Left renal cortex interstitium (tissue), 4 donors: ENCODE results near the gene MARK1. TPM values are rescaled to one million over a fixed set of nuclear protein-coding genes. Genes with fewer than 3 reads are reported as not detected.
A peak's percentile ranks its signal among the peaks of the same experiment; 100 is the strongest.

Experiments used
- DNase-seq, 4 donors: peaks; one replicate each; pipeline ENCODE4 v3.0.0-alpha.2; 2013; ENCODE audit warnings: low read depth in 4 of 4, low spot score in 2 of 4, missing footprints in 1 of 4
- polyA plus RNA-seq, 4 donors: library from polyadenylated mRNA; unstranded; fragments of 120-200 nt; gene quantifications; one replicate each; pipeline ENCODE4 v1.2.1, GENCODE V29; 2013; ENCODE audit not compliant: insufficient read length in 4 of 4

Gene MARK1
- polyA plus RNA-seq, 4 donors: 9.4 to 10.3 (median 10.0) TPM

DNA sequence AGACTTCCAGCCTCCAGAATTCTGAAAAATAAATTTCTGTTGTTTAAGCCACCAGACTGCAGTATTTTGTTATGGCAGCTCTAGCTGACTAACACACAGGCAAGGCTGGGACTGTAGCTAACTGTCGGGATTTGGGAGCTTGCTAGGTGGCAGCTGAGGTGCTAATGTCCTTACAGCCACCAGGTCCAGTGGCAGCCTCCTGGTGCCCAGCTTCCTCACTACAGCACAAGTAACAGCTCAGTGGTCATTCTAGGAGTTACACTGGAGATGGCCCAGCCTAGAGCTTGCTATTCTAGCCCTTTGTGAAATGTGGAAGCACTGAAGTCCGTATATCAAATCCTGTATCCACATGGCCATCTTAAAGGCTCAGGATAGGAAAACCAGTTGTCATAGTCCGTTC is 157.9 kb downstream of the MARK1 start:
- no peak for DNase-seq

DNA sequence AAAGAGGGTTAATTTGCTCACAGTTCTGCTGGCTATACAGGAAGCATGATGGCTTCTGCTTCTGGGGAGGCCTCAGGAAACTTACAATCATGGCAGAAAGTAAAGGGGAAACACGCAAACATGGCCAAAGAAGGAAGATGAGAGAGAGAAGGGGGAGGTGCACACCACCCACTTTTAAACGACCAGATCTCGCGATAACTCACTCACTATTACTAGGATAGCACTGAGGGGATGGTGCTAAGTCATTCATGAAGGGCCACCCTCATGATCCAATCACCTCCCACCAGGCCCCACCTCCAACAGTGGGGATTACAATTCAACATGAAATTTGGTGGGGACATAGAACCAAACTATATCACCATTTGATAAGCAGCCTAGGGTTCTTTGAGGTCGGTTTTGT is 159.9 kb downstream of the MARK1 start:
- DNase-seq: no peak

DNA sequence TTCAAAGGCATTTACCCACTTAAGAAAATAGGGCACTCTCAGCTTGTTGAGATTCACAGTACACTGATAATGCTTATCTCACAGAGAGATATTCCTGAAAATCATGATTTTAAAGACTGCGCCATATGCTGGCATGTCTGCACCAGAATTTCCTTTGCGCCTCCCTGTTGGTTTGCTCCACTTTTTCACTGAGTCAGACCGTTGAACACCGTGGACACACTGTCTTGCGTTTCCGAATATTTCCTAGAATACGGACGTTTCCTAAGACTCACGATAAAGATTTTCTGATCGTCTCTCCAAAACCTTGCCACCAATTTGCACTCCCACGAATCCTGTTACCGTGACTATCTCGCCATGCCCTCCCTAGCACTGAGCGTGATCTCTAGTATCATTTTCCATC is 161.7 kb downstream of the MARK1 start:
- DNase-seq: no peak

DNA sequence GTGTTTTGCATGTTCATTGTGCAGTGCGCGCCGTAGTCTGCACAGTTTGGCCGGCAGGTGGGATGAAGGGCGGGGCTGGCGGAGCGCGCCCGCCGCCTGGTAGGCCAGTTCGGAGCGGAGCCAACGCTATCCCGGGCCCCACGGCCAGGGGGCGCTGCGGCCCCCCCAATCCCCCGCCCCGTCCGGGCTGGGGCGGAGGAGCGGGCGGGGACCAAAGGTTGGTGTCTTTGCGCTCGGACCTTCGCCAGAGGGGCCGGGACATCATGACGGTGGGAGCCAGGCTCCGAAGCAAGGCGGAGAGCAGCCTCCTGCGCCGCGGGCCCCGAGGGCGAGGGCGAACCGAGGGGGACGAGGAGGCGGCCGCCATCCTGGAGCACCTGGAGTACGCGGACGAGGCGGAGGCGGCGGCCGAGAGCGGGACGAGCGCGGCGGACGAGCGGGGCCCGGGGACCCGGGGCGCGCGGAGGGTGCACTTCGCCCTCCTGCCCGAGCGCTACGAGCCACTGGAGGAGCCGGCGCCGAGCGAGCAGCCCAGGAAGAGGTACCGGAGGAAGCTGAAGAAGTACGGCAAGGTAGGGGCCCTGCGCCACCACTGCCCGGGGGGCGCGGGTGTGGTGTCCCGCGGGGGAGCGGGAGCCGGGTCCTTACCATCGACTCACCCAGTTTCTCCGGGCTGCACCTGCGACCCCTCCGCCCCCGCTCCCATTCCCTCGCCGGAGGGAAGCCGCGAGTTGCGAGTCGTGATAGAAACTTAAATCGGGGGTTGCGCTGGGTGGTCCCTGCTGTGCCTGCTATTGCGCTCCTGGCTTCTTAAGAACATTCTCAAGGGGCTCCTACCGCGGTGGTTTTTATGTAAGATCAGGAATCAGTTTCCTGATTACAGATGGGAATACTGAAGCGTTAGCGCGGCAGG is 162.5 kb downstream of the MARK1 start, which contains the start of gene C1orf115:
Gene C1orf115, plus strand, starts transcription at position 224 of the 913 bp plus-strand sequence. Its CDS starts 40 bp downstream, at position 264.
- DNase-seq: peak; percentile 55 to 71 (median 66)

DNA sequence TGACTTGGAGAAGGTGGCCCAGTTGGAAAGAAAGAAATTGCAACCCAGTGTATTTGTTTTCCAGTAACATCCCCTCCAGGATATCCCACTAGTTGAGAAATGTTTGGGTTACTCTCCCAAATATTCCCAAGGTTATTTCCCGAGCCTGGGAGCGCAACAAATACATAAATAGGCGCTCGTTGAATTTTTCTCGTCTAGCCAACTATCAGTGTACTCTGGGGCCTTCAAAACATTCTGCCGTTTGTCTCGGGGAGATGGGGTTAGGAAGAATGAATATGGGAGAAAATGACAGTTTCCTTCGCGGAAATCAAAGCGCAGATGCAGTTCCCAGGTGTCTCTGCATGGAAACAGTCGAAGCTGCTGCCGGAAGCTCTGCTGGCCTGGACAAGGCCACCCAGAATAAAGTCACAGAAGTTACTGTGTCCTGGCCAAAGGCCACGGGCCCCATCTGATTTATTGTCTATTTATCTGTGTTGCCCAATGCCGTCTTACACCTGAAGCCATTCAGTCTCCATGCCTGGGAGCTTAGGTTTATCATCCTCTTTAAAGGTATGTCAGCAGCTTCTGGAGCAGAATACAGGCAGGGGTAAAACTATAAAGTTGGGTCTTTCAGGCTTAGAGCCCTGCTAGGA is 163.2 kb downstream of the MARK1 start:
- no peak for DNase-seq

DNA sequence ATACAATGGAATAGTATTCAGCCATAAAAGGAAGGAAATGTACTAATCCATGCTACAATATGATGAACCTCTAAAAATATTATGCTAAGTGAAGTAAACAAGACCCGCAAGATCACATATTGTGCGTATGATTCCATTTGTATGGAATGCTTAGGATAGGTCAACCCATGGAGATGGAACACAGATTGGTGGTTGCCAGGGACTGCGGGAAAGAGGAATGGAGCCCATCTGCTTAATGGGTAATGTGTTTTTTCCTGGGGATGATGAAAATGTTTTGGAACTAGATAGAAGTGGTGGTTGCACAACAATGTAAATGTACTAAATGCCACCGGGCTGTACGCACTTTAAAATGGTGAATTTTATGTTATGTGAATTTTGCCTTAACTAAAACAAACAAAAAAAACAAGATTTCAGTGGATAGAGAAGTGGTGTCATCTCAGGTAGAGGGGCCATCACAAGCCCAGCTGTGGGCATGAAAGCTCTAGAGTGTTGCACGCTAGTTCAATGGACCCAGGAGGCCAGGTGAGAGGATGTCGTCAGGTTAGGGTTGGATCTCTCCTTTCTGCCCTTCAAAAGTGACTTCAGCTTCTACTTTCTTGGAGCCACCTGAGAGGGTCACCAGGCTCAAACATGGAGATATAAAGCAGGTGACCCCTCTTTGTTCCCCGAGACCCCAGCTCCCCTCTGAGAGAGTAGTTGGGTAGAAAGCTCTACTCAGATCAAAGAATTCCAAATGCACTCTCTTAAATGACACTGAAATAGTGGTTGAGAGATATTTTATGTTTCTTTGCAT is 164.7 kb downstream of the MARK1 start:
- DNase-seq: no peak

DNA sequence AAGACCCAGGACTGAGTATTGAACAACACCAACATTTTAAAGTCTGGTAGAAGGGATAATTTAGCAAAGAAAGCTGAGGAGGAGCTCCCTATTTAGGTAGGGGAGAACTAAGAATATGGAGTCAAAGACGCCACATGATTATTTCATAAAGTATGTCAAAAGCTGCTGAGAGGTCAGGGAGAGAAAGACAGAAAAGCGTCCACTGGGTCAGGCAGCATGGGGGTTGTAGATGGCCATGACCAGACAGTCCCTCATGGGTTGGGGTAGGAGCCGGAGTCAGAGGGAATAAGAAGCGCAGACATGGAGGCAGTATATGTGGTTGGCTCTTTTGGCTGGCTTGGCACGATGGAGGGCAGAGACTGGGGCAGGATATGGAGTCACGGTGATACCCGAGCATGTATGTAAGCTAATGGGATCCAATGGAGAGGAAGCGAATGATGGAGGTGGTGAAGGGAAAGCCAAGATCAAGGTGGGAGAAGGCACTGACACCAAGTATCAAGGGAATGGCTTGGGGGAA is 167.0 kb downstream of the MARK1 start:
- no peak for DNase-seq

DNA sequence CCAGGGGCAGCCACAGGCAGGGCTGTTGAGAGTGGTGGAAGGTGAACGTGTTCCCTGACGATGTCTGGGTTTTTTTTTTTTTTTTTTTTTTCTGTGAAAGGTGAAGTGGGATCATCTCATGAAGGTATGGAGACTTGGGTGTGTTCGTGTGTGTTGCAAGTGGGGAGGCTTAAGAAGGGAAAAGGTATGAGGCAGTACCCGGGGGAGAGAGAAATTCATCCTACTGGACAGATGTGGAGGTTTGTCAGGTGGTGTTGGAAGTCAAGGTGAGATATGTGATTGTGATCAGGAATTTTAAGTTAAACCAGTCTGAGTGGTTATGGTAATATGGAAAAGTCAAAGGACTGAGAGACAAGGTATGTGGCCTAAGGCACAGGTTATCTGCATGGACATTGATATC is 167.5 kb downstream of the MARK1 start:
- DNase-seq: no peak

DNA sequence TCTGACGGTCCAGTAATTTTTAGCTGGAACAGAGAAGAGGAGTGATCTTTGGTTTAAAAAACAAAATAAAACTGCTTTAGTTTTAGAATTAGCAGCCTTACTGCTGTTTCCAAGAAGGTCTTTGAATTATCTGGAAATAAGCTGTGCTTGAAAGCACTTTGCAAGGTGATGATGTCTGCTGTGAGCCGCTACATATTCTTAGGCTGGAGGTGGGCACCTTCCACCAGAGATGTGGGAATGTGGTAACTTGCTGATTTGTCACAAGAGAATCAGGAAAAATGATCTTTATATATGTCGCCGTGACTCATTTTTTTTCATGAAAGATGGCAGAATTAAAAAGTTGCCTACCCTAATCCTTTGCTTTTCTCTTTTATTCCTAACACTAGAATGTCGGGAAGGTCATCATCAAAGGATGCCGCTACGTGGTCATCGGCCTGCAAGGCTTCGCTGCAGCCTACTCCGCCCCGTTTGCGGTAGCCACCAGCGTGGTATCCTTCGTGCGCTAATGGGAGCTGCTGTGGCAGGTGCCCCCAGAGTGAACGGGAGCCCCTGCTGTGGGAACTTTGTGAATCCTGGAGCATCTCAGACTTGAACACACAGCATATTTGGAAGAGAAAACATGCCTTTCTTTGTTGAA is 168.4 kb downstream of the MARK1 start:
- no peak for DNase-seq

DNA sequence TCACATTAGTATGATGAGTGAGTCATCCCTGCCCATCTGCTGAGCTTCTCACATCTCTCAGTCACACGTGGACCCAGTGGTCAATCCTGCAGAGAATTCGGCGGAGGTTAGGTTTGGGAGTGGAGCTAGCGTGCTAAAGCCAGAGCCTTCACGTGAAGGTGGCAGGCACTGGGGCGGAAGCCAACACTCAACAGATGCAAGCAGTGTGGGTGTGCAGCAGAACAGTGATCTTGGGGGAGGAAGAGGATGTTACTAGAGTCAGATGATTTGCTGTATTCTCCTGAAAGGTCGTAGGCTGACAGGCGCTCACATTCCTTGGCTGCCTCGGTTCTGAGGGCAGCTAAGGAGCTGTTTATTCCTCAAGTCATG is 168.9 kb downstream of the MARK1 start:
- no peak for DNase-seq

DNA sequence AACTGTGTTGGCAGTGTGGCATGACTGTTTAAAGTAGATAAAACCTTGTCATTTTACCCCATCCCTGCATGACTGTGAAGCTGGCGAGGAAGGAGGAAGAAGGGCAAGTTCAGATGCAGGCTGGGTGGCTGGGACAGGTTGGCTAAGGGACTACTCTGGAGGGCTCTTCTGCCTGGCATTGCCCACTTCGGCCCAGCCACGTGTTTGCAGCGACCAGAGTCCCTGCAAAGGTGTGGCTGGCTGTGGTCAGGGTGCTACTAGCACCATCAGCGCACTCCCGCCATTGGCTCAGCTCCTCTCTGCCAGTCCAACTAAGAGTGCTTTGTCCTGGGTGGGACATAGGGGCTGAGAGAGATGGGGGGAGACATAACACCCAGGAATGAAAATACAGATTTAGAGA is 169.4 kb downstream of the MARK1 start:
- no peak for DNase-seq

DNA sequence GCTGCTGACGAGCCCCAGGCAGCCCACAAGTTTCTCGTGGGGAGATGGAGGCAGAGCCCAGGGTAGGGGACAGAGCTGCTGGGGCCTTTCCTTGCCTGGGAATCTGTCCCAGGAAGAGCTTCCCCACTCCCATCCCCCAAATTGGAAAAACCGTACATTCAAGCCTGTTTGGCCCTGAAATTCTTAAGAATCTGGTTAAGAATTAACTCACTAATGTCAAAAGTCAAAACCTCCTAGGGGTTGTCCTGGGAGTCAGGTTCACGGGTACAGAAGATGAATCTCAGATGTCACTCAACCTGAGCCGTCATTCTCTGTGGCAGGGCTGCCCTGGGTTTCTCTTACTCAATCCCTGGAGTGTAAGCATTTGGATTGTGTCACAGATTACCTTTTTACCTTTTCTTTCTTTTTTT is 170.7 kb downstream of the MARK1 start:
- no peak for DNase-seq

DNA sequence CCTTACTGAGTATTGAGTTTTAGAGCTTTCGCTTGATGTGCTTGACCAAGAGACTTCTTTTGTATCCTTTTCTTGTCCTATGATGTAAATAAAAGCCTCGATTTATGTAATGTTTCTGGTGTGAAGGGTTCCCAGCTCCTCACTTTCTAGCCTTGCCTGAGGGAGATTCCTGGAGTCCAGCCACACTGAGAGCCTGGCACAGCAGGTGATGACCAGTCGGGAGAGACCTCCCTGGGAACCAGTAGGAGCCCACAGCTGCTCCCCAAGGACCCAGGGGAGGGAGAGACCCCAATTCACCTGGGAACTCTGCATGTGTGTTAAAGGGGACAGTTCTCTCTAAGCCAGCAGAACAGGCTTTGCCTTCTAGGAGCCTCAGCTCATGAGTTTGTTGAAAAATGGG is 171.1 kb downstream of the MARK1 start:
- DNase-seq: no peak

DNA sequence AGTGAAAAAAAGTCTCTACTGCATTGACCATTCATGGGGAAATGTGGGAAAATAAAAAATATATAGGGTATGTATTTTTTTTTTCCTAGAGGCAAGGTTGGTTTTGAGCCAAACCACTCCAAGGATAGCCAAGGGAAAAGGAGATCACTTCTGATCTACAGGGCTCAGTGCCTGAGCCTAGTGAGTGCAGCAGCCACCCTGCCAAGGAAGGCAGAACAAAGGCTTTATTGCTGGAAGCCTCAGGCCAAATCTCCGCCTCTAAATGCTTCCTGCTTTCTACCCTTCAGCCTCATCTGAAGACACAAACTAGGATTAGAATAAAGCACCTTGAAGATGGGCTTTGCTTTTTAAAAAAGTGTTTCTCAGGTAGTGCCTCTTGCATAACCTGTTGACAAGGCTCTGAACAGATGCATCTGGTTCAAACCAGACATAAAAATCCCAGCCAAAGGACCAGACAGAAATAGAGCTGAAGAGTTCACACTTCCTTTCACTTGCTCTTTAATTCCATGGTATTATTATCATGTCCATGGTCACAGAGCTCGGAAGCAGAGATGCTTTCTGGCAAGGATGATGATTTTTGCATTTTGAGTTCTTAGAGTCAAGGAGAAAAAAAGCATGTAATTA is 172.7 kb downstream of the MARK1 start:
- no peak for DNase-seq

DNA sequence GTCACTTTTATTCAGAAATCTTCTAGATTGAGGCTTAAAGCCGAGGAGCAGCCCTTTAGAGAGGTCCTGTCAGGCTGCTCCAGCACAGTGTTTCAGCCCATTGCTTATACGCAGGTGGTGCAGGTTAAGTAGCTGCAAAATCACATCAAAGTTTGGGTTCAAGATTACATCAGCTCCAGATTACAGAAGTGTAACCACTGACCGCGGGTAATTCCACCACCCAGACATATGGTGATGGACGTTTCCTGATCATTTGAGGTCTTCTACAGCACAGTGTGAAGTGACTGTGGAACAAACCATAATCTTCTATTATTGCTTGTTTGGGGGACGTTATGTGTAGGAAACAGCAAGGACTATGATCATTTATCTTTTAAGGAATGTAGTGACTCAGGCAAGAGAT is 174.0 kb downstream of the MARK1 start:
- no peak for DNase-seq

DNA sequence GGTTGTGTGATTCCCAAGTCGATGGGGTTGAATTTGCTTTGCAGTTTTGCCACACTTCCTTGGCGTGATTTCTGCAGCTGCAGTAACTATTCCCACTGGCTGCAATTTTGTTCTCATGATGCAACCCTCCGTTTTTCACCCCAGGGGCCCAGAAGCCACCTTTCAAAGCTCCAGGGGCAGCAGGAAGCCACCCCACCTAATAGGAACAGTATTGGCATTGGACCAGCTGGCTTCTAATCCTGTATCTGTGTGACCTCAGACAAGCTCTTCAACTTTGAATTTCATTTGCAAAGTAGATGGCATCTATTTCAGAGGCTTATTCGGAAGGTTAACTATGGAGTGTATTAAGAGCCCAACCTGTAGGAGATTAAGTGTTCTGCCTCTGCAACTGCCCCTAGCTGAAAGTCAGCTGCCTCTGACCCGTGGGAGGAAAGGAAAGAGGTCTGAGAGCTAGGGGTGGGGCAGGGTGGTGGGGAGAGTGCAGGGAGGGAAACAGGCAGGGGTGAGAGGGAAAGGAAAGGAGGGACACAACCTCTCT is 174.9 kb downstream of the MARK1 start:
- no peak for DNase-seq

DNA sequence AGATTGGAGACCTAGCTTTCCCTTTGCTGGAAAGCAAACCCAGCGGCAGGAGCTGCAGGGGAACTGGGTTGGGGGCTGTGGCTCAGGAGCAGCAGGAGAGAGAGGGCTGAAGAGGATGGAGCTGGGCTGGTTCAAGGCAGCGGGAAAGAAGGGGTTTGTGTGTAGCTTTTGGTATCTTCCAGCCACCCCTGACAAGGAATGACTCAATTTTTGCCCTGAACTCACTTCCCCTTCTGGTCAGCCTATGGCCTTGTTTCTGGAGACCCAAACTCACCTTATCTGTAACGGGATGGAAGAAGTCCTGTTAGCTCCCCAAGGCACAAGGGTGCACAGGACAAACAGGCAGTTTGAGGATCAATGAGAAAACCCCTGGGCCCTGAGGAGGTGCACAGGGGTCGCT is 175.4 kb downstream of the MARK1 start:
- DNase-seq: no peak

DNA sequence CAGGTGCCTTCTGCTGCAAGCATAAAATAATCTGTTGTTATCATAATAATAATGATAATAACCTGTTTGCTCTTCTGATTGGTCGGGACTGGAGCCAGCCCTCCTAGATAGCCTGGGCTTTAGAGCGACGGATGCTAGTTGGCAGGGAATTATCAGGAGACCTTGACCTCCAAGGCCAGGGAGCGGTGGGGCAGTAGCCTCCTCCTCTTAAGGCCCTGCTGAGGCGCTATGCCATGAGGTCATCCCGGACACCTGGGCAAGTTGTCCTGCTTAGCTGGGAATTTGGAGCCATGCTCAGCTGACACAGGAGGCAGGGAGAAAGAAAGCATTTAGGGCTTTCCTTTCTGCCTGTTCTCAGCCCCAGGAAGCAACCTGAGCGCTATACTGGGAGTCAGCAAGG is 177.8 kb downstream of the MARK1 start:
- DNase-seq: no peak

DNA sequence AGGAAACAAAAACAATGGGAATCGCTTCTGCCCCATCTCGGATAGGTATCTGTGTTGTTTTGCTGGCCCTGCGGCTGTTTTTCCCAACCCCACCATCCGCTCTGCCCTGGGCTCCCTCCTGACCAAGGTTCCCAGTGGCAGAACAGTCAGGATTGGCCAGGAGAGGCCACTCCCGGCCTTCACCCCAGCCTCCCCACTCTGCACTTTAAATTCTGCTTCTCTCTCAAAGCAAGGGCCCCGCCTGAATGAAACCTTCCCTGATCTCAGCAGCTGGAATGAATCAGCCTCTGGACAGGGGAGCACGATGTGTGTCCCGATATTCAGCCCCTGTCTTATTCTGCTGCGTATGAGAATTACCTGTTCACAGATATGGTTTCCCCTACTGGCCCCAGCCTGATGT is 178.5 kb downstream of the MARK1 start:
- DNase-seq: peak in 1 of 4 donors; percentile 11

DNA sequence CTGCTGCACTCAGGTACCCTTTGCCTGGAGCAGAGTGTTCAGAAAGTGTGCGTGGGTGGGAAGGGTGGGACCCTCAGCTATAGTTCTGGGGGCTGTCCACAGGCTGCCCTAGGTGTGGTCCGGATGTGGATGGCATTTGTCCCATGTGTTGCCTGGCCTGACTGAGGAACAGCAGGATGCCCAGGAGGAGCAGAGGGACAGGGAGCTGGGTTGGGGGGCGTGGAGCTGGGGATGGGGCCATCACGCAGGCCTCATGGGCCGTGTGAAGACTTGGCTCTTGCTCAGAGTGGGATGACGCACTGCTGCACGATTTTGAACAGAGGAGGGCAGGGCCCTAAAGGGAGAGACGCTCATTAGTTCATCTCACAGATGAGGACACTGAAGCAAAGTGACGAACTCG is 179.2 kb downstream of the MARK1 start:
- DNase-seq: no peak
